HCEC 1CT (cell line): Measurements from ENCODE around the gene PFKFB2.

ENCODE experiments used
- DNase-seq: peaks from one replicate; pipeline ENCODE4 v3.0.0-alpha.2; 2017

Gene PFKFB2

GRCh38 chr1:207069858-207070506 lies 16.9 kb downstream of the PFKFB2 start:
- DNase-seq: no peak

- no peak for DNase-seq
Observed at GRCh38 chr1:207070811-207071210, 17.7 kb downstream of the PFKFB2 start.

GRCh38 chr1:207071426-207071825 lies 18.4 kb downstream of the PFKFB2 start:
- no peak for DNase-seq

GRCh38 chr1:207072233-207072632 lies 19.2 kb downstream of the PFKFB2 start:
- DNase-seq: no peak

- peak; percentile 55 for DNase-seq
Observed at GRCh38 chr1:207073906-207074820, 21.1 kb downstream of the PFKFB2 start.

- DNase-seq: no peak
Observed at GRCh38 chr1:207076181-207076955, 23.3 kb downstream of the PFKFB2 start.

- no peak for DNase-seq
Observed at GRCh38 chr1:207077012-207077411, 23.9 kb downstream of the PFKFB2 start.

GRCh38 chr1:207077470-207078377 lies 24.6 kb downstream of the PFKFB2 start:
- DNase-seq: peak; percentile 66

GRCh38 chr1:207078578-207079132 lies 25.6 kb downstream of the PFKFB2 start:
- DNase-seq: no peak

GRCh38 chr1:207079706-207080241 lies 26.7 kb downstream of the PFKFB2 start:
- no peak for DNase-seq

GRCh38 chr1:207081088-207081487 lies 28.0 kb downstream of the PFKFB2 start:
- DNase-seq: peak; percentile 17

GRCh38 chr1:207081806-207082205 lies 28.7 kb downstream of the PFKFB2 start:
- no peak for DNase-seq

- no peak for DNase-seq
Observed at GRCh38 chr1:207084232-207084631, 31.2 kb downstream of the PFKFB2 start.

- peak; percentile 34 for DNase-seq
Observed at GRCh38 chr1:207084701-207085180, 31.7 kb downstream of the PFKFB2 start.

- DNase-seq: no peak
Observed at GRCh38 chr1:207085887-207086286, 32.8 kb downstream of the PFKFB2 start.

GRCh38 chr1:207088161-207088560 lies 35.1 kb downstream of the PFKFB2 start:
- DNase-seq: no peak

GRCh38 chr1:207088701-207089626 lies 35.9 kb downstream of the PFKFB2 start, which contains the start of gene C4BPB:
TSS of gene C4BPB (plus strand) at chr1:207088860. CDS start at chr1:207089532, 672 bp downstream.
- no peak for DNase-seq

- DNase-seq: no peak
Observed at GRCh38 chr1:207089627-207090355, 36.7 kb downstream of the PFKFB2 start.

GRCh38 chr1:207091200-207091908 lies 38.3 kb downstream of the PFKFB2 start:
- no peak for DNase-seq
